GM19463 (cell line): ENCODE measurements around the gene RHBDD1.

Experiments
- ATAC-seq: cut with Tn5 transposase; IDR thresholded peaks from one replicate; pipeline ENCODE4 v1.9.1; 2021; ENCODE audit warnings: mild to moderate bottlenecking, moderate library complexity; ENCODE audit not compliant: unreplicated experiment

The RHBDD1 gene

DNA sequence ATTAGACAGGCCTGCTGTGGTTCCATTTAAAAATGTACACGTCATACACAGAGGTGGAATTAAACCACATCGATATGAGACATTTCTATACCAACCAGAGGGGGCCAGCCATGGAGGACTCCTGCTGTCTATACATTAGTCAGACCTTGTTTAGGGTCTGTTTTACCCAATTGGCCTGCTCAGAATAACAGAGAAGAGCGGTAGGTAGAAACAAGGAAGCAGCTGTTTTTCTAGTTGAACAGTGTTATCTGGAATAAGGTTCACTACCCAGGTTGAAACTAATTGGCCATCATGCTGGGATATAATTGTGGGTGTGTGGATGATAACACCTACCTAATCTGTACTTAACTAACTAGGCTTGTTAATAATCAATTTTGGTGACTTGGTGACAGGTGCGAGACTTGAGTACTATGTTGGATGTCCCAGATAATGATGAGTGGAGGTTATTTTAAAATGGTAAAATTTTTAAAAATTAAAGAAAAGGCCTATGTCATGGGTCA lies 47.5 kb downstream of the RHBDD1 start:
- no peak for ATAC-seq

DNA sequence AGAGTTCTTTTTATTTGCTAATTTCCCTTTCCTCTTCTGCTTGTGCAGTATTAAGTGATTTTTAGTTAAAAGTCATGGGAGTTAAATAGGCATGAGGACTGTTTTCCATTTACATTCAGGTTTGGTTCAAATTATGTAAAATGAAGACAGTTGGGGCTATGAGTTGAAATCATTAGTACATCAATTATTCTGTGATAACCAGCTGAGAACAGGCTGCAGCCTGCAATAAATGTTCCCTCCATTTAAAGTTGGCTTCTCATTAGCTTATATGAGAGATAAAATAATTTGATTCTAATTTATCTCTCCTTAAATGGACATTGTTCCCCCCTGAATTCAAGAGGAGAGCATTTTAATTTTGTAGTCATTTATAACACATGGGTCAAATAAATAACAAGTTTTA lies 48.3 kb downstream of the RHBDD1 start:
- ATAC-seq = no peak

DNA sequence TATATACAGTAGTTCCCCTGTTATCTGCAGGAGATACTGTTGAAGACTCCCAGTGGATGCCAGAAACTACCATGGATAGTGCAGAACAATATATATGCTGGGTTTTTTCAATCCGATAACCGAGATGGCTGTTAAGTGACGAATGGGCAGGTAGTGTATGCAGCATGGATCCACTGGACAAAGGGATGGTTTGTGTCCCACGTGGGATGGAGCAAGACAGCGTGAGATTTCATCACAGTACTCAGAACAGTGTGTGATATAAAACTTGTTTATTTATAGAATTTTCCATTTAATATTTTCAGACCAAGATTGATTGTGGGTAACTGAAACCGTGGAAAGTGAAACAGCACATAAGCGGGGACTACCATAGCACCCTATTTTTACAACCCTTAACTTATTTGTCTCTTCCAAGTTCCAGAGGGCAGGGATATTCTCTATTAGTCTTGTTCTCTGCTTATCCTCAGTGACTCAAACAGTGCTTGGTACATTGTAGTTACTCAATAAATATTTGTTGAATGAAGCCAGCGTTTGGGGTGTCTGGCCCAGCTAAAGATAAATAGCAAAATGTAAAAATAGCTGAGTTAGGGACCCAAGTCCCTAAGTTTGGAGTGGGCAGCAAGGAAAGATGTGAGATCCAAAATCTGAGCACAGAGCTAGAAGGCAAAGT lies 50.0 kb downstream of the RHBDD1 start:
- no peak for ATAC-seq

DNA sequence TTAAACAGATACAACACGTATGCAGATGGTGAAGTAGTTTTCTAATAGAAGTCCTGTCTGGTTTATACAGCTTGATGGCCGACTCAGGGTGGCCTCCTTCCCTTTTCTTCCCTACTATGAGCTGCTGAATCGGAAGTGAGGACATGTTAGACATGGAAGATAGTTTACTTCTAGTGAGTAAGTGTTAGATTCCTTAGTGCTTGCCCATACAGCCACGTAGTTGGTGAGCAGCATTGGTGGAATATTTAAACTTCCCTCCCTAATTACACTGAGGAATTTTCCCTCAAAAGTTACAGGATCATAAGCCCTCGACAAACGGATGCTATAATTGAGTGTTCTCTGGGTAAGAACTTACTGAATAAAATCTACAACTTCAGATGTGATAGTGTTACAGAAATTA lies 52.1 kb downstream of the RHBDD1 start:
- ATAC-seq = no peak

DNA sequence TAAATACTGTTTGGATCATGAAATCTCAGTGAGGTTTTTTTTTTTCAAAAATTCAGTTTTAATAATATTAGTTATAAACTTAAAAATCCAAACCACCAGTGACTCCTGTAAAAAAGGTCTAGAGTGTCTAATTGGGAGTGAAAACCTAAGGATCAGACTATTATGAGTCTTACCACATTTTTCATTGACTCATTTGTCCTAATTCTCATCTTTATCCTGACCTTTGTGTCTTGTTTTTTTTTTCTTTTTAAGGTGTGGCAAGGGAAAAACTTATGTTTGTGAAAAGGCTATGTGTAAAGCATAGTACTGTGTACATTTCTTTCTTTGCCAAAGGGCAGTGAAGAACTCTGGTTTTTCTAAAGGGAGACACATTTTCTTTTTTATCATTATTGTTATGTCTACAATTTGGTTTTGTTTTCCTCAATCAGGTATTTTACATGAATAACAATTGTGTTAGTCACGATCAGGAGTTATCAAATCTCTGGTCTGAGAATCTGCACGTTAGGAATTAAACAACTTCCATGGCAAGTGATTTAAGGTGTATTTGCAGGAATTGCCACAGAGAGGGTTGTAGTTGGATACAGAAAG lies 52.6 kb downstream of the RHBDD1 start:
- ATAC-seq = no peak

DNA sequence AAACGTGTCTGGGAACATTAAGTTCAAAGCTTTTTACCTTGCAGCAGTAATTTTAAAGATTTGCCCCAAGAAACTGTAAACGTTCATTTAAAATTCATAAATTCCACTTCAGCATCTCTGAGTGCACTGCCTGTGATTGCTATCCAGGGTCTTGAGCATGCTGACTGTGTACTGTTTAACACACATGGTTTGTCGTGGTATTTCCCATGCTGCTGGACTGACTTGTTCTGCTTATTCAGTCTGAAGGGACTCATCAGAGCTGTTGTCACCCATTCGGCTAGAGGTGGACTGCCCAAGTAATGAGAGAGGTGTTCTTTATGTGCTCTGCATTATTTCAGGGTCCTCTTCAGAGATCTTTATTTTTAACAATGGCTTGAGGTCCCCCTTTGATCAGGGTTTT lies 53.1 kb downstream of the RHBDD1 start:
- no peak for ATAC-seq

DNA sequence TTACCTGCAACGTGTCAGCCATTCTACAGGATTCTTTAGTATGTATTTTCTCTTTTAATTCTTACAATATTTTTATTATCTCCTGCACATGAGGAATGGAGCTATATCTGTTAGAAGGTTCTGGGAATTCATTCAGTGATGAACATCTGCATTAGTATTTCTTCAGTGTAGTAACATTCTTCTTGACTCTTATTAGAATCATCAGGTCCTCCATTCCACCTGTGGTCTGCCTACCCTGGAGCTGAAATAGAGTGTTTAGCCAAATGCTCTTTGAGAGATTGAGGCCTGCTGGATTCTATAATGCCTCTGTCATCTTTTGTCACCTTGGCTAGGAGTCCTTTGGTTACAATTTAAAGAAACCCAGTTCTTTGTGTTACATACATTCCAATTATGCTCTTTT lies 54.4 kb downstream of the RHBDD1 start:
- no peak for ATAC-seq

DNA sequence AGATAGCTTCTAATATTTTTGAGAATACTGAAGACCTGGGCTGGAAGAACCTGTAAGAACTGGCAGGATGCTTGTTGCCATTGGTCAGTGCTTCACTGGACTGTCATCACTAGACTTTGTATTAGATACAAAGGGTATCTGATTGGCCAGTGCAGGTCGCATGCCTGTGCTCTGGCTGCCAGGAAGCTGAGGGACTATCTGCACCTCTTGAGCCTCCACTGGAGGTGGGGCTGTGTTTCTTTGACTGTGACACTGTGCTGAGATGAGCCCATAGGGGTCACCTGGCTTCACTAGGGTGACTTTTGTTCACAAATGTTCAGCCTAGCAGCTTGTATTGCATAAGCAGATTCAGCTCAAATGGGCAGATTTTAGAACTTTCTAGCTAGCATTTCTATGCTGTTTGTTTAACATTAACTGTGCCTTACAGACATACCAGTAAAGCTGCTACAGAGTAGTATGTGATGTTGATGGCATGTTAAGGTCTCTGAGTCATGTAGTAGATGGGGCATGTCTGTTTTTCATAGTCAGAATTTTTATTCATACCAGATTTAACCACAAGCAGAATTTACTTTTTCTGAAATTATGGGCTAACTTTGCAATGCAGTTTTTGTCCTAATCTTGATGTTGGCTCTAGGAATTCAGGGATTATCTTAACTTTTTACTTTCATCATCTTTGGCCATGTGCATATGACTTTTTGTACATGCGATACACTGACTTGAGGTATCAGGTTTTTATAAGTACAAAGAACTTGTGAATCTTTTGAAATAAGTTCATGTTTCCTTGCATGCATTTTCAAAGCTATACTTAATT lies 56.1 kb downstream of the RHBDD1 start:
- no peak for ATAC-seq

DNA sequence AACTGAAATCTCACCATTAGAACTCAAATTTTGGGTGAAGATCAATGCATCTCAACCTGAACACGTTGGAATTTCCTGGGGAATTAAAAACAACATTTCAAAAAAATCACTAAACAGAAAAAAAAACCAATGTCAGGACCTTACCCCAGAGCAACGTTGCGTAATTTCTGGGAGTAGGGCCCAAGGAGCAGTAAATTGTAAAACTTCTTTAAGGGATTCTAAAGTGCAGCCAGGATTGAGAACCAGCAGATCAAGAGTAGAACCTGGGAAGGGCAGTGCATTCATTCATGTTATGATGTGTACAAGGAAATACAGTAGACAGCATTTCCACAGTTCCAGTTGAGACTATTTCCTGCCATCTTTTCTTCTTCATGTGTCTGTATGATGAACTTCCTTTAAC lies 56.9 kb downstream of the RHBDD1 start:
- ATAC-seq = no peak

DNA sequence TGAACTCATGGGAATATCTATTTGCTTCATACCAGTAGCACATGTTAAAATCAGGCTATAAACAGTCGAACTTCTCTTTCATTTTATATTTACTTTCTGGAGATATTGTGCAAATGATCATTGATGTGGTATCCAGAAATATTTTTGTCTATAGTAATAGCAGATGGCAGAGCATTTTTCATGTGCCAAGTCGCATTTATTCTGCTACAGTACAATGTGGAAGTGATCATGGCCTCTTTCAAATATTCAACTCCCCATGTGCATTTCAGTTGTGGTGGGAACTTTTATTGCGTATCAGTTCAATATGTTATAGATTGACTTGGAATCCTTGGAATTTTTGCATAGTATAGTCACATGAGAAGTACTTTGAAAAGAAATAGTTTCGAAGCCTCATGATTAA lies 57.4 kb downstream of the RHBDD1 start:
- ATAC-seq = no peak

DNA sequence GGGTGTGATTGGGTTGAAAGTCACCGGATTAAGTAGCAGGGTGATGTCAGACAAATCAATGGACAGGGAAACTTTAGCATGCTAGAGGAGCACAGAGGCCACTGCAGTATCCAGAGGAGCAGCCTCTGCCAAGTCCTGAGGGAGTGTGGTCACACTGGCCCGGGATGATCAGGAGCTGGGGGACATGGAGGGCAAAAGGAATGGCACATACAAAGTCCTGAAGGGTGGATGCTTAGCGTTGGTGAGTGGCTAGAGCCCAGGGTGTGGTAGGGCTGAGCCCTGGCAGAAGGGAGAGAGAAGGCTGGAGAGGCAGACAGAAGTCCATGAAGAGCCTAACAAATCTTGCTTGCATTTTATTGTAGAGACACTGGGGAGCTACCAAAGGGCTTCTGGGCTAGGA lies 58.9 kb downstream of the RHBDD1 start:
- ATAC-seq = no peak

DNA sequence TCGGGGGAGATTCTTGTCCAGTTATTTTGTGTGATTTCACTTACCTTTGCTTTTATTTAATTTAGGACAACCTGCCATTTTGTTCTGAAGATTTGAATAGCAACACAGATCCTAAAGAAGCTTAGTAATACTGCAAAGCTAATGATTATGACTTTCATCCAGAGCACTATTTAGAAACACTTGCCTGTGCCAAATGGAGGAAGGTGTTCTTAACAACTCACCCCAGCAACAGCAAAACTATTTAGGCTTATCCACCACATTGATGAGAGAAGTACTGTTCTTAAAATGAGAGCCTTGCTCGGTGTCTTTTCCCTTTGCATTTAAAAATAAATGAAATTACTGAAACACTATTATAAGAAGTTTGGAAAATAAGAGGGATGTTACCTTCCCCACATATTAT lies 59.7 kb downstream of the RHBDD1 start:
- no peak for ATAC-seq

DNA sequence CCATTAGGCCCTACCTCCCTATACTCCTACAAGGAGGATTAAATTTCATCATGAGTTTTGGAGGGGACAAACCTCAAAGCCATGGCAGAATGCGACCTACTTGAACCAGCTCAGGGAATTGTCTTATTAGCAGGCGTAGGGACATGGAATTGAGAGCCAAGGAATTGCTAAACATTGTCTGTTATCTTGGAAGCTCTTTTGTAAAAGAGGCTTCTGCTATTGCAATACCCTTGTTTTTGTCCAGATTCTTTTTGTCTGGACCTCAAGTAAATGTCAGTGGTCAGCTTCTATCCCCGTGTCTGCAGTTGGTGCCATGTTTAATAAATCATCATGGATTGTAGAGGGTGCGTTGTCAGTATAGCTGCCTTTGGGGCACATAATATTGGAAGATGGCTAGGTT lies 62.3 kb downstream of the RHBDD1 start:
- ATAC-seq = no peak

DNA sequence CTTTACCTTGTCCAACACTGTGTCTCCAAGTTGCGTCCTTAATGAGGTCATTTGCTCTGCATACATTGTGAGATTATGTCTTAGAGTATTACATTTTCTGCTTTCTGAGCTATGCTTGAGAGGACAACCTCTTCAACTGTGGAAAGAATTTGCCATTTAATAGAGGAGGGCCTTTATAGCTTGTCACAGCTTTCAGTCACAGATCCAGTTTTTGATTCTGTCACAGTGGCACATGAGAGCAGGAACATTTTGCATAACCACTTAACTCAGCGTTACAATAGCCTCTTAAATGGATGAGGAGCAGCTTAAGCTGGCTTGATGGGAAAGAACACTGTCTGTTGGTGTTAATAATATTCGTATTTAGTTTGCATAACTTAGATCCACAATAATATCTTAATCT lies 63.0 kb downstream of the RHBDD1 start:
- ATAC-seq = no peak

DNA sequence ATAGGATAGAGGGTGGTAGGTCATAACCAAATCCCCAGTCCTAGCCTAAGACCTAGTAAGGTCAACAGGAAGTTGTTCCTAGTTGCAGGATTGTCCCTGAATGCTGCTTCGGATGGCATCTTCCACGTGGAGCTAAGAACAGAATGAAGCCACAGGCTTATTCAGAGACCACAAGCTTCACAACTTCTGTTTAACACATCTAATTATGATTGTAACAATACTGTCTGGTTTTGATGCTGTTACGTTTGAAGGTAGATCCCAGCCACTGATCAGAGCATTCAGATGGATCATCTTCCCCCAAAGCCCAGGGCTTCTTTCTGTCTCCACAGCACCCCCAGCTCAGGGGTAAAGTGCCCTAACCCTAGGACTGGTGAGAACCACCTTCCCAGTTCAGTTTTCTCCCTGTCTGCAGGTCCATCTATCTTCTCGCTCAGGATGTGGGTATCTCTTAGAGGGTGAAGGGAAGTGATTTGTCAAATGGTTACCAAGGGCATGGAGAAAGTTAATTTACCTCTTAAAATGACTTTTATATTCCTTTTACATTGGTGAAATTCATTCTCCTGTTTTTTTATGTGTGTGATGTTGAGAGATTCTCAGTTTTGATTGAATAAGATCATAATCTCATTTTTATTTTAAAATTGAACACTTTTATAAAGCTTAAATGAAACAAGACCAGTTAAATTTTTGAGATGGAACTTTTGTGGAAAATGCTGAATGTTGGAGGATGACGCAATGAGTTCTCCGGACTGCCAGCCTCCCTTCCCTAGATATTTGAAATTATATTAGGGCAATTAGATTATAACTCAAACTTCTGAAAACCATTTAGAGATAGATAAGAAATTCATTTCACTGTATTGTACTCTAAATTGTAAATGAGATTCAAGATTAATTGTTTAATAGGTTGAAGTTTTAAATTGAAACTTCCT lies 66.5 kb downstream of the RHBDD1 start:
- no peak for ATAC-seq

DNA sequence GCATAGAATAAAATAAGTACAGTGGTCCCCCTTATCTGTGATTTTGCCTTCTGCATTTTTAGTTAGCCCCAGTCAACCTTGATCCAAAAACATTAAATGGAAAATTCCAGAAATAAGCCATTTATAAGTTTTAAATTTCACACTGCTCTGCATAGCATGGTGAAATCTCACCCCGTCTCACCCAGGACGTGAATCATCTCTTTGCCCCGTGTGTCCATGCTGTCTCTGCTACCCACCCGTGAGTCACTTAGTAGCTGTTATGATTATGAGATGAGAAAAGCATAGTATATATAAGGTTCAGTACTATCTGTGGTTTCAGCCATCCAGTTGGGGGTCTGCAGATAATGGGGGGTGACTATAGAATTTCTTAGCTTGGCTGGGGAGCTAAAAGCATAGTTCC lies 67.3 kb downstream of the RHBDD1 start:
- ATAC-seq = no peak

DNA sequence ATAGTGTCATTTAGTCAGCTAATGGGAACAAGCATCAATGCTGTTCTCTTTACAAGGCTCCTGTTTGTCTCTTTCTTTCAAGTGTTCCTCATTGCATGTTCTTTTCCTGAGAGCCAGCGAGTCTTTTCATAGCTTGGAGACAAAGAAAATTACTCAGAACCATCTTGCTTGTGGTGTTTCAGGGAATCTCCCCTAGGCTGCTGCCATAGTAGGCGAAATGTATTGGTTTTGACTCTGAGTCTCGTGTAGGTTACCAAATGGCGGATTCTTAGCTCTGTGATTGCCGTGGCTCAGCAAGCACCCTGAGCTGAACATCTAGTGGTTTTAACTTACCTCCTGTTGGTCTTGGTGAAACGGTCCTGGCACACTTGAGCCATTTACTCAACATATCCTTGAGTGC lies 68.7 kb downstream of the RHBDD1 start:
- ATAC-seq = peak; percentile 37

DNA sequence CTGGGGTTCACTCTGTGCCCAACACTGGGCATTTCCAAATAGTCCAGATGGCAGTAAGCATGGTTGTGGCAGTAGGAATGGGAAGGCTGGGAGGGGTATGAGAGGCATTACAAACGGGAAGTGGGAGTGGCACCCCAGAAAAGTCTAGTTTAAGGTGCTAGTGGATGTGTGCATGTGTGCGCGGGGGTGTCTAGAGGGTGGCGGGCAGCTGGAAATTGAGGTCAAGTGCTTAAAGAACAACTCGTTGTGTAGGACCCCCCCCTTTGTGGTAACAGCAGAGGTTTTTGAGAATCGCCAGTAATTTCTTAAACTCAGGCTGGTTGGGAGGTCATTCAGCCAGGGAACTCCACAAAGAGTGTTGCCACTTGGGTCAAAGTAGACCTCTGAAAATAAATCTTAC lies 69.9 kb downstream of the RHBDD1 start:
- peak; percentile 33 for ATAC-seq

DNA sequence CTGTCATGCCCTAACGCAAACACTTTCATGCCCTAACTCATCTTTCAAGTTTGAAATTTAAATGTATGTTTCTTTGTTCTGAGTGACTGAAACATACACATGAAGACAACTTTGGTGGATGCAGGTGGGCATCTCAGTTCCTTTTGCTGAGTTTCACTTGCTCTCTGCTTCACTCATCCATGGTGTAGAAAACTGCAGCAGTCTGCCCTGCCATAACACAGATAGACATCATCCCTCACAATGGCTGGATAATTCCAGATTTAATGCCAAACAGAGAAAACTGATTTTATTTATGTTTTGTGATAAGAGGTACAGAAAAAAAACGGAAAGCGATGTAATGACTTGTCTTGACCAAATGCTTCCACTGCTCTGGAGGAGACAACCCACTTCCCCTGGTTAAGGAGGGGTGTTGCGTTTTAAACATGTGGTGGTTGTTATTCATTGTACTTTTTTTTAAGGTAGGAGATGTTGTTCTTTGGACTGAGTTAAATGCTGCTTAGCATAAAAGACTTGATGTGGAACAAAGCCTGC lies 70.4 kb downstream of the RHBDD1 start:
- peak; percentile 70 for ATAC-seq

DNA sequence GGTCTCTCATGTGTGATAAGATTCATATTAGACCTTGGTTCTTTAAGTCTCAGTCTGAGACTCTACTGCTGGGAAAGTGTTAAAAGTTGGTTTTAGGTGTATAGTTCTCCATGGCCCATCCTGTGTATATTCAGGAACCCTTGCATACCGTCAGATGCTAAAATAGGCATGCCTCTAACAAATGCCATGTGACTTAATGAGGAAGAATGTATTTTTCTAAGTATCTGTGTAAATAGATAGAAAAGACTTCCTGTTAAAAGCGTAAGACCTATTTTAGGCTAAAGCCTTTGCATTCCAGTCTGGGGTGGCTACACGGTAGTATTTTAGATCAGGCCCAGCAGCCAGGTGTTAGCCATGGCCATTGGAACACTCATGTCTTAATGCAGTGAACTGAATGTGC lies 73.3 kb downstream of the RHBDD1 start:
- no peak for ATAC-seq

DNA sequence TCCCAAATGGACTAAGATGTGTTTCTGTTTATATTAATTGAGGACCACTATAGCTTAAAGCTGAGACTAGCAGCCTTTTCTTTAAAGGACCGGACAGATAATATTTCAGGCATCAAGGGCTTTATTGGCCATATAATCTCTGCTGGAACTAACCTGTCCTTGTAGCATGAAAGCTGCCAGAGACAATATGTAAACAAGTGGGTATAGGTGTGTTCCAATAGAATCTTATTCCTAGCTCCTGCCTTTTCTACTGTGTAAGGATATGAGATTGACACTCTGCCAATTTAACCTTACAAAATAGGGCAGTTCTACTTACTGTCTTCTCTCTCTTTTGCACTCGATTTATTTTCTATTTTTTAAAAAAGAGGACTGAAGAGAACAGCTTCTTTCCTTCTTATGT lies 74.0 kb downstream of the RHBDD1 start:
- ATAC-seq = no peak
